NCI-H345 (cell line): ENCODE measurements around the gene ARHGAP24.

Source experiments
- DNase-seq: peaks from one replicate; lab custom pipeline; 2025; lab: John Stamatoyannopoulos, UW

Gene ARHGAP24

GRCh38 chr4:85697854-85698253 is 222.9 kb downstream of the ARHGAP24 start:
- no peak for DNase-seq

GRCh38 chr4:85700362-85700761 is 225.4 kb downstream of the ARHGAP24 start:
- DNase-seq, result no peak

- DNase-seq, result no peak
Observed at GRCh38 chr4:85701861-85702321, 226.9 kb downstream of the ARHGAP24 start.

- no peak for DNase-seq
Observed at GRCh38 chr4:85703096-85703495, 228.1 kb downstream of the ARHGAP24 start.

- no peak for DNase-seq
Observed at GRCh38 chr4:85707611-85708010, 232.7 kb downstream of the ARHGAP24 start.

GRCh38 chr4:85708468-85708867 is 233.5 kb downstream of the ARHGAP24 start:
- no peak for DNase-seq

- DNase-seq, result no peak
Observed at GRCh38 chr4:85713005-85713404, 238.1 kb downstream of the ARHGAP24 start.

- no peak for DNase-seq
Observed at GRCh38 chr4:85715991-85716737, 241.2 kb downstream of the ARHGAP24 start.

GRCh38 chr4:85717351-85717750 is 242.4 kb downstream of the ARHGAP24 start:
- DNase-seq, result no peak

- DNase-seq, result no peak
Observed at GRCh38 chr4:85717847-85718246, 242.9 kb downstream of the ARHGAP24 start.

- DNase-seq, result no peak
Observed at GRCh38 chr4:85720735-85721134, 245.8 kb downstream of the ARHGAP24 start.

- no peak for DNase-seq
Observed at GRCh38 chr4:85722401-85722800, 247.5 kb downstream of the ARHGAP24 start.

- DNase-seq, result no peak
Observed at GRCh38 chr4:85722807-85723206, 247.9 kb downstream of the ARHGAP24 start.

GRCh38 chr4:85724791-85725563 is 250.0 kb downstream of the ARHGAP24 start:
- no peak for DNase-seq

- DNase-seq, result no peak
Observed at GRCh38 chr4:85725721-85726170, 250.8 kb downstream of the ARHGAP24 start.

GRCh38 chr4:85726555-85726954 is 251.6 kb downstream of the ARHGAP24 start:
- DNase-seq, result no peak

- no peak for DNase-seq
Observed at GRCh38 chr4:85728464-85728863, 253.5 kb downstream of the ARHGAP24 start.

- DNase-seq, result no peak
Observed at GRCh38 chr4:85732124-85732523, 257.2 kb downstream of the ARHGAP24 start.

GRCh38 chr4:85733798-85734197 is 258.8 kb downstream of the ARHGAP24 start:
- no peak for DNase-seq

- DNase-seq, result no peak
Observed at GRCh38 chr4:85734424-85734831, 259.5 kb downstream of the ARHGAP24 start.

GRCh38 chr4:85736571-85736970 is 261.6 kb downstream of the ARHGAP24 start:
- no peak for DNase-seq

- DNase-seq, result no peak
Observed at GRCh38 chr4:85737254-85737653, 262.3 kb downstream of the ARHGAP24 start.

GRCh38 chr4:85738721-85739120 is 263.8 kb downstream of the ARHGAP24 start:
- DNase-seq, result no peak
